Measurements from ENCODE around the gene PTRH1. TPM values are rescaled to one million over a fixed set of nuclear protein-coding genes. Genes with fewer than 3 reads are reported as not detected.

PTRH1 gene
- total RNA-seq, 1 donor from 2014 or later, result 13.3 TPM

DNA sequence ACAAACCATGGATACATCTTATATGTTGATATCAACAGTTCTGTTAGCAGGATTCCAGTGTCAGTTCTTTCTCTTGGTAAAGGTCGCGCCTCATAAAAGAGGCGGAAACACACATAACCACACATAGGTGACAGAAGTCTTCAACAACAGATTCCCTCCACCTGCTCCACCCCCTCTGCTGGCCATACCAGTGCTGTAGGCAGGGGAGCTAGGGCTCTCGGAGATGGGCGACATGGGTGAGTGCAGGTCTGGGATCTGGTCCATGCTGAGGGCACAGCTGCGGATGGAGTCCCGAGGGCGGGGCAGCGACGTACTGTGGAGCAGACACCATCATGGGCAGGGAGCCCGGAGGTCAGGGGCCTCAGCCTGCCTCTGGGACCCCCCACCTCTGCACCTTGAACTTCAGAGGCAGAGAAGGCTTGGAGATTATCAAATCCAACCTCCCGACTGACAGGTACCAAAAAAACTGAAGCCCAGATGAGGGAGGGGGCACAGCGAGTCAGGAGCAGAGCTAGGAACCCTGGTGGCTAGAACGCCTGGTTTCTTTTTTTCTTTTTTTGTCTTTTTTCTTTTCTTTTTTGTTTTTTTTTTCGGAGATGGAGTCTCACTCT is 31.6 kb upstream of the PTRH1 start:
- H3K36me3 Mint-ChIP-seq (ENCODE audit: low read depth), result peaks cover 13% of the 10 kb centered on the region
- no peak overlapping the region for H3K4me3 Mint-ChIP-seq (ENCODE audit: unreplicated experiment)

DNA sequence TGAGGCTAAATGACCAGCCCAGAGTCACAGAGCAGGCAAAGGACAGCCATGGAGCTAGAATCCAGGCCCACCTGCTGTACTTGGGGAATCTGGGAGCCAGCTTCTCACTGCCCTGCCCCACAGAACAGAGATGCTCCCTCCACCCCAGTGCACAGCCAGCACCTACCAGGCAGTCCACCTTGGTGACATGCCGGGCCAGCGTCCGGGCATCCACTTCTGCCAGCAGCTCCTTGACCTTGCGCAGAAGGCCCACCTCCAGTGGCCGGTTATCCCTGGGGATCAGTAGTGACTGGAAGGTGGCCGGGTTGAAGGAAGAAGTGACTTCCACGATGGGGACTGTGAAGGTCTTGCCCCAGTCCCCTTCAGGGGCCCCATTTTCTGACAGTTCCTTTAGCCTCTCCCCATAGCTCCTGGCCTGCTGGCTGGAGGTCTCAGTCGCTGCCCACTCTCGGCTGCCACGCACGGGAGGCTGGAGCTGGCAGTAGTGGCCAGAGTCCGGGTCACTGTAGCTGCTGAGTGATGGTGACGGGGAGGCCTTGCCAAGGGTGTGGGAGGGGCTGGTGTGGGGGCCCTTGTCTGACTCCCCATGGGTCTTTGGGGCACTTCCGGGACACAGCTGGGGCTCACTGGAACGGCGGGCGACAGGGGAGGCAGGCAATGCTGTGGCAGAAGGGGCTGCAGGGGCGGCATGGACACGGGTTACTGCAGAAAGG is 29.1 kb upstream of the PTRH1 start:
- no peaks in the 10 kb centered on the region for H3K4me1 Mint-ChIP-seq (ENCODE audit: low read depth)

More for the DNA sequence above, 31.6 kb upstream of the PTRH1 start:
- H3K9me3 Mint-ChIP-seq (ENCODE audit: low read depth), result no peaks in the 10 kb centered on the region
- TF ChIP-seq, protein P1, sequence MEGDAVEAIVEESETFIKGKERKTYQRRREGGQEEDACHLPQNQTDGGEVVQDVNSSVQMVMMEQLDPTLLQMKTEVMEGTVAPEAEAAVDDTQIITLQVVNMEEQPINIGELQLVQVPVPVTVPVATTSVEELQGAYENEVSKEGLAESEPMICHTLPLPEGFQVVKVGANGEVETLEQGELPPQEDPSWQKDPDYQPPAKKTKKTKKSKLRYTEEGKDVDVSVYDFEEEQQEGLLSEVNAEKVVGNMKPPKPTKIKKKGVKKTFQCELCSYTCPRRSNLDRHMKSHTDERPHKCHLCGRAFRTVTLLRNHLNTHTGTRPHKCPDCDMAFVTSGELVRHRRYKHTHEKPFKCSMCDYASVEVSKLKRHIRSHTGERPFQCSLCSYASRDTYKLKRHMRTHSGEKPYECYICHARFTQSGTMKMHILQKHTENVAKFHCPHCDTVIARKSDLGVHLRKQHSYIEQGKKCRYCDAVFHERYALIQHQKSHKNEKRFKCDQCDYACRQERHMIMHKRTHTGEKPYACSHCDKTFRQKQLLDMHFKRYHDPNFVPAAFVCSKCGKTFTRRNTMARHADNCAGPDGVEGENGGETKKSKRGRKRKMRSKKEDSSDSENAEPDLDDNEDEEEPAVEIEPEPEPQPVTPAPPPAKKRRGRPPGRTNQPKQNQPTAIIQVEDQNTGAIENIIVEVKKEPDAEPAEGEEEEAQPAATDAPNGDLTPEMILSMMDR (IDR thresholded peaks at IDR 0.05), result no peak
- no peaks in the 10 kb centered on the region for H3K4me1 Mint-ChIP-seq (ENCODE audit: low read depth)
- H3K27me3 Mint-ChIP-seq (ENCODE audit: low read depth), result no peaks in the 10 kb centered on the region
- H3K27ac Mint-ChIP-seq (ENCODE audit: unreplicated experiment), result no peak overlapping the region
- no peak for DNase-seq (ENCODE audit: low spot score)

DNA sequence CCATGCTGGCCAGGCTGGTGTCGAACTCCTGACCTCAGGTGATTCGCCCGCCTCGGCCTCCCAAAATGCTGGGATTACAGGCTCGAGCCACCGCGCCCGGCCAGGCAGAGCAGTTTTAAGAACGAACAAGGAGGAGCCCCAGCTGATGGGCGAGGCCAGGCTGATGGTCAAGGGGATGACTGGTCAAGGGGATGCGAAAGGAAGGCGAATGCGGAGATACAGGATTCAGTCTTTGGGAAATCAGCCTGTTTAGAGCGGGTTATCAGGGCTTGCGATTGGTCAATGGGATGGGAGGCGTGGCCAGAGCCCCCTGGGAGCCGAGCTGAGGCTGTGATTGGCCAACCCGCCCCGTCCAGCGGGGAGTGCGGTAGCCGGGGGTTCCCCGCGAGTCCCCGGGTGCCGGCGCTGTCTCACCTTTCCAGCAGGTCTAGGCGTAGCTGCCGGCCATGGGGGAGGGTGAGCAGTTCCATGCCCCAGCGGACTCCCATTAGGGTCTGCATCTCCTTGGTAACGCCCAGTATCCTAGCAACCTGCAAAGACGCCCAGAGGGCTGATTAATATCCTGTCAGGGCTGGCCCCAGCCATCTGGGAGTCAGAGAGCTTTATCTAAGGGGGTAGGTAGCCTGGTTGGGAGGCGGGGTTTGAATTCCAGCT is 27.1 kb upstream of the PTRH1 start:
- Mint-ChIP-seq H3K4me1 (ENCODE audit: low read depth) (no peaks in the 10 kb centered on the region), H3K36me3 (ENCODE audit: low read depth) (peaks cover 4% of the 10 kb centered on the region), H3K4me3 (ENCODE audit: unreplicated experiment) (no peak overlapping the region), H3K27me3 (ENCODE audit: low read depth) (no peaks in the 10 kb centered on the region), H3K27ac (ENCODE audit: unreplicated experiment) (no peak overlapping the region), H3K9me3 (ENCODE audit: low read depth) (no peaks in the 10 kb centered on the region)
- DNase-seq (ENCODE audit: low spot score), result no peak
- TF ChIP-seq, protein P1 (IDR thresholded peaks at IDR 0.05), result no peak

More for the DNA sequence above, 29.1 kb upstream of the PTRH1 start:
- Mint-ChIP-seq H3K4me3 (ENCODE audit: unreplicated experiment) (no peak overlapping the region), H3K9me3 (ENCODE audit: low read depth) (no peaks in the 10 kb centered on the region), H3K36me3 (ENCODE audit: low read depth) (peaks cover 10% of the 10 kb centered on the region), H3K27me3 (ENCODE audit: low read depth) (no peaks in the 10 kb centered on the region), H3K27ac (ENCODE audit: unreplicated experiment) (no peak overlapping the region)
- DNase-seq (ENCODE audit: low spot score), result no peak
- TF ChIP-seq, protein P1 (IDR thresholded peaks at IDR 0.05), result no peak

DNA sequence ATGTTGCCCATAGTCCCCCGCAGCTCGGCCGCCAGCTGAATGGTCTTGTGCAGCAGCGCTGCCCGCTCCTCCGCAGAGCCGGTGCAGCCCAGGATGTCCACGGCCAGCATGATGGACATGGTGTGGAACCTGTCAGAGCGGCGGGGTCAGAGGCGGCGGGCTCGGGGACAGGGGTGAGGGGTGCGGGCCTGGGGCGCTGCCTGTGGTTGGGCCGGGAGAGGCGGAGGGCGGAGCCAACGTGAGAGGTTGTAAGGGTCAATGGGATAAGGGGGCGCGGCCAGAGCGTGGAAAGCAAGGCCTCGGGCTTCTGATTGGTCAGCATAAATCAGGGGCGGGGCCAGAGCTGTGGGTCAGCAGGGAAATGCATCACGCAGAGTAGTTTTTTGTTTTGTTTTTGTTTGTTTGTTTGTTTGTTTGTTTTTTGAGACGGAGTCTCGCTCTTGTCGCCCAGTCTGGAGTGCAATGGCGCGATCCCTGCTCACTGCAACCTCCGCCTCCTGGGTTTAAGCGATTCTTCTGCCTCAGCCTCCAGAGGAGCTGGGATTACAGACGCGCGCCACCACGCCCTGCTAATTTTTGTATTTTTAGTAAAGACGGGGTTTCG is 26.5 kb upstream of the PTRH1 start:
- DNase-seq (ENCODE audit: low spot score), result no peak
- no peak overlapping the region for H3K27ac Mint-ChIP-seq (ENCODE audit: unreplicated experiment)
- H3K27me3 Mint-ChIP-seq (ENCODE audit: low read depth), result no peaks in the 10 kb centered on the region
- H3K4me3 Mint-ChIP-seq (ENCODE audit: unreplicated experiment), result no peak overlapping the region
- peaks cover 1% of the 10 kb centered on the region for H3K36me3 Mint-ChIP-seq (ENCODE audit: low read depth)
- no peaks in the 10 kb centered on the region for H3K9me3 Mint-ChIP-seq (ENCODE audit: low read depth)
- no peaks in the 10 kb centered on the region for H3K4me1 Mint-ChIP-seq (ENCODE audit: low read depth)
- TF ChIP-seq, protein P1 (IDR thresholded peaks at IDR 0.05), result no peak

All from chondrocyte (in vitro differentiated cells).